Daoy (cell line): ENCODE measurements around the gene CCNF. TPM values are rescaled to one million over a fixed set of nuclear protein-coding genes. Genes with fewer than 3 reads are reported as not detected.

Source experiments
- DNase-seq: peaks from one replicate; pipeline ENCODE4 v3.0.0-alpha.2; 2015; ENCODE audit warnings: low read depth
- total RNA-seq: library from RNA; depleted of rRNA; stranded (reverse); fragments of >200 nt; shearing (Covaris generic); gene quantifications from 2 replicates; pipeline ENCODE4 v1.2.3, GENCODE V29; 2014; rRNA removed

The CCNF gene
- total RNA-seq, 1 experiment from 2014 or later: 36.3 TPM

- DNase-seq: no peak
Observed at GRCh38 chr16:2501946-2502895, 73.0 kb downstream of the CCNF start.

- no peak for DNase-seq
Observed at GRCh38 chr16:2505695-2506094, 76.4 kb downstream of the CCNF start.

GRCh38 chr16:2507052-2507659, 77.9 kb downstream of the CCNF start:
- no peak for DNase-seq

- no peak for DNase-seq
Observed at GRCh38 chr16:2507665-2508064, 78.4 kb downstream of the CCNF start.

Other genes starting within 250 kb of the CCNF start
- gene CASKIN1, start 232.8 kb upstream of the CCNF start, total RNA-seq: 0.06 TPM in 1 of 2 replicates, not detected in the other
- gene MLST8, start 224.0 kb upstream of the CCNF start, total RNA-seq: 12.1 and 19.3 TPM in 2 replicates
- 0.68 and 1.9 TPM in 2 replicates for gene BRICD5, start 218.6 kb upstream of the CCNF start, total RNA-seq
- 16.9 and 21.8 TPM in 2 replicates for gene PGP, start 214.6 kb upstream of the CCNF start, total RNA-seq
- 20.5 and 20.8 TPM in 2 replicates for gene E4F1, start 205.9 kb upstream of the CCNF start, total RNA-seq
- 0.89 and 1.0 TPM in 2 replicates for gene DNASE1L2, start 193.0 kb upstream of the CCNF start, total RNA-seq
- gene ECI1, start 177.9 kb upstream of the CCNF start, total RNA-seq: 22.6 and 41.1 TPM in 2 replicates
- gene RNPS1, start 161.3 kb upstream of the CCNF start, total RNA-seq: 147 and 161 TPM in 2 replicates
- gene ABCA3, start 88.7 kb upstream of the CCNF start, total RNA-seq: 5.5 and 5.9 TPM in 2 replicates
- 21.1 and 29.3 TPM in 2 replicates for gene TEDC2, start 30.7 kb downstream of the CCNF start, total RNA-seq
- gene NTN3, start 41.9 kb downstream of the CCNF start, total RNA-seq: not detected in 2 replicates
- gene TBC1D24, start 45.7 kb downstream of the CCNF start, total RNA-seq: 5.6 and 6.8 TPM in 2 replicates
- 19.9 and 31.2 TPM in 2 replicates for gene ATP6V0C, start 84.5 kb downstream of the CCNF start, total RNA-seq
- 11.7 and 22.0 TPM in 2 replicates for gene AMDHD2, start 90.9 kb downstream of the CCNF start, total RNA-seq
- not detected in 2 replicates for gene CEMP1, start 102.0 kb downstream of the CCNF start, total RNA-seq
- 10.5 and 12.8 TPM in 2 replicates for gene PDPK1, start 108.6 kb downstream of the CCNF start, total RNA-seq